Kidney epithelial cell (primary cell): Measurements from ENCODE around the gene FBXO27. TPM values are rescaled to one million over a fixed set of nuclear protein-coding genes. Genes with fewer than 3 reads are reported as not detected.
"Not testable (repeated sequence)": the region's sequence is repeated elsewhere in the genome, so short reads cannot be mapped to it uniquely, and the experiment has no call there.

Experiments
- DNase-seq: peaks from one replicate; pipeline ENCODE4 v3.0.0-alpha.2; 2010; ENCODE audit warnings: low read depth
- H3K27me3 ChIP-seq: 2 replicates; pipeline ENCODE4 v1.6.0; 2011; ENCODE audit warnings: low read length; ENCODE audit not compliant: control insufficient read depth, insufficient read depth
- H3K36me3 ChIP-seq: 2 replicates; pipeline ENCODE4 v1.5.1; 2011; ENCODE audit warnings: low read length; ENCODE audit not compliant: control insufficient read depth, insufficient read depth
- H3K4me3 ChIP-seq: 2 replicates; pipeline ENCODE4 v1.5.1; 2011; ENCODE audit warnings: low read depth, mild to moderate bottlenecking, control low read depth, low read length
- CTCF ChIP-seq: IDR thresholded peaks from 2 replicates; pipeline ENCODE4 v1.5.1; 2011; ENCODE audit warnings: mild to moderate bottlenecking, moderate library complexity, low read length, control low read depth, inconsistent platforms; ENCODE audit not compliant: insufficient read depth, poor library complexity, severe bottlenecking
- total RNA-seq: library from RNA; depleted of rRNA; stranded (reverse); fragments of >200 nt; gene quantifications from 2 replicates; pipeline ENCODE4 v1.2.3, GENCODE V29; 2015

Gene FBXO27
- total RNA-seq, 1 donor from 2014 or later = 6.9 TPM

GRCh38 chr19:38990949-38991697 lies 41.2 kb downstream of the FBXO27 start:
- Histone ChIP-seq H3K36me3 (no peaks in the 10 kb centered on the region), H3K4me3 (no peak overlapping the region), H3K27me3 (no peaks in the 10 kb centered on the region)
- DNase-seq = no peak
- no peak for TF ChIP-seq CTCF

- H3K36me3 ChIP-seq, H3K27me3 ChIP-seq, DNase-seq, H3K4me3 ChIP-seq: not testable (repeated sequence)
These were observed 42.7 kb downstream of the FBXO27 start for GRCh38 chr19:38989614-38990013.

GRCh38 chr19:38989066-38989605 lies 43.2 kb downstream of the FBXO27 start:
- TF ChIP-seq CTCF = no peak
- no peak for DNase-seq
- no peak overlapping the region for H3K4me3 ChIP-seq
- no peaks in the 10 kb centered on the region for H3K27me3 ChIP-seq
- H3K36me3 ChIP-seq = no peaks in the 10 kb centered on the region

- DNase-seq, H3K36me3 ChIP-seq, H3K4me3 ChIP-seq, H3K27me3 ChIP-seq: not testable (repeated sequence)
These were observed 43.7 kb downstream of the FBXO27 start for GRCh38 chr19:38988627-38989026.

GRCh38 chr19:38987745-38988144 lies 44.6 kb downstream of the FBXO27 start:
- H3K27me3 ChIP-seq, DNase-seq, H3K4me3 ChIP-seq, H3K36me3 ChIP-seq: not testable (repeated sequence)

- no peak overlapping the region for H3K4me3 ChIP-seq
- DNase-seq = no peak
- TF ChIP-seq CTCF = no peak
- H3K36me3 ChIP-seq = no peaks in the 10 kb centered on the region
- no peaks in the 10 kb centered on the region for H3K27me3 ChIP-seq
These were observed 47.1 kb downstream of the FBXO27 start for GRCh38 chr19:38985262-38985661.

- Histone ChIP-seq H3K27me3 (no peaks in the 10 kb centered on the region), H3K36me3 (no peaks in the 10 kb centered on the region), H3K4me3 (no peak overlapping the region)
- DNase-seq = no peak
- TF ChIP-seq CTCF = no peak
These were observed 51.6 kb downstream of the FBXO27 start for GRCh38 chr19:38980583-38981374.
